ENCODE data around the gene TAOK3.

Gene TAOK3

GRCh38 chr12:118361092-118361404 lies 11.7 kb downstream of the TAOK3 start:
- H3K4me3 ChIP-seq (ENCODE audit: low read length), result no peak overlapping the region
- H2AFZ ChIP-seq (ENCODE audit: low read depth, low read length), result no peak overlapping the region
- TF ChIP-seq EZH2phosphoT487 (IDR thresholded peaks at IDR 0.05; ENCODE audit: low read depth) (no peak), CTCF (IDR thresholded peaks at IDR 0.05; ENCODE audit: low read depth, low read length) (no peak)
- peaks cover 27% of the 10 kb centered on the region for H3K79me2 ChIP-seq (ENCODE audit: low read length)
- H3K9ac ChIP-seq (ENCODE audit: low read length), result no peak overlapping the region
- peaks cover 29% of the 10 kb centered on the region for H3K4me1 ChIP-seq (ENCODE audit: low read length)
- H3K27me3 ChIP-seq (ENCODE audit: low read depth, low read length), result no peaks in the 10 kb centered on the region
- no peaks in the 10 kb centered on the region for H4K20me1 ChIP-seq (ENCODE audit: insufficient read depth, low read length)
- H3K4me2 ChIP-seq (ENCODE audit: low read length), result no peak overlapping the region
- no peak overlapping the region for H3K27ac ChIP-seq (ENCODE audit: low read length)
- H3K9me3 ChIP-seq (ENCODE audit: insufficient read depth, low read length), result no peaks in the 10 kb centered on the region
- no peaks in the 10 kb centered on the region for H3K36me3 ChIP-seq (replicated peaks; ENCODE audit: low read depth, low read length)

GRCh38 chr12:118359541-118359915 lies 13.2 kb downstream of the TAOK3 start:
- H4K20me1 ChIP-seq (ENCODE audit: insufficient read depth, low read length), result no peaks in the 10 kb centered on the region
- H3K36me3 ChIP-seq (replicated peaks; ENCODE audit: low read depth, low read length), result peaks cover 10% of the 10 kb centered on the region
- H3K9me3 ChIP-seq (ENCODE audit: insufficient read depth, low read length), result no peaks in the 10 kb centered on the region
- TF ChIP-seq CTCF (IDR thresholded peaks at IDR 0.05; ENCODE audit: low read depth, low read length) (no peak), EZH2phosphoT487 (IDR thresholded peaks at IDR 0.05; ENCODE audit: low read depth) (no peak)
- peaks cover 37% of the 10 kb centered on the region for H3K79me2 ChIP-seq (ENCODE audit: low read length)
- peaks cover 29% of the 10 kb centered on the region for H3K4me1 ChIP-seq (ENCODE audit: low read length)
- H3K9ac ChIP-seq (ENCODE audit: low read length), result peak overlapping the region; percentile 83
- H2AFZ ChIP-seq (ENCODE audit: low read depth, low read length), result peak overlapping the region; percentile 74
- H3K27ac ChIP-seq (ENCODE audit: low read length), result peak overlapping the region; percentile 62
- H3K4me2 ChIP-seq (ENCODE audit: low read length), result peak overlapping the region; percentile 71
- H3K4me3 ChIP-seq (ENCODE audit: low read length), result peak overlapping the region; percentile 77
- no peaks in the 10 kb centered on the region for H3K27me3 ChIP-seq (ENCODE audit: low read depth, low read length)

GRCh38 chr12:118358612-118359540 lies 13.8 kb downstream of the TAOK3 start:
- H4K20me1 ChIP-seq (ENCODE audit: insufficient read depth, low read length), result no peaks in the 10 kb centered on the region
- H3K27ac ChIP-seq (ENCODE audit: low read length), result peak overlapping the region; percentile 62
- peak overlapping the region; percentile 71 for H3K4me2 ChIP-seq (ENCODE audit: low read length)
- no peaks in the 10 kb centered on the region for H3K9me3 ChIP-seq (ENCODE audit: insufficient read depth, low read length)
- H3K36me3 ChIP-seq (replicated peaks; ENCODE audit: low read depth, low read length), result peaks cover 14% of the 10 kb centered on the region
- H3K4me3 ChIP-seq (ENCODE audit: low read length), result peak overlapping the region; percentile 77
- H3K79me2 ChIP-seq (ENCODE audit: low read length), result peaks cover 40% of the 10 kb centered on the region
- H3K4me1 ChIP-seq (ENCODE audit: low read length), result peaks cover 29% of the 10 kb centered on the region
- no peaks in the 10 kb centered on the region for H3K27me3 ChIP-seq (ENCODE audit: low read depth, low read length)
- peak overlapping the region; percentile 83 for H3K9ac ChIP-seq (ENCODE audit: low read length)
- H2AFZ ChIP-seq (ENCODE audit: low read depth, low read length), result peak overlapping the region; percentile 74
- no peak for TF ChIP-seq CTCF (IDR thresholded peaks at IDR 0.05; ENCODE audit: low read depth, low read length)
- TF ChIP-seq EZH2phosphoT487 (IDR thresholded peaks at IDR 0.05; ENCODE audit: low read depth), result no peak

- peak overlapping the region; percentile 71 for H3K4me2 ChIP-seq (ENCODE audit: low read length)
- H3K9me3 ChIP-seq (ENCODE audit: insufficient read depth, low read length), result no peaks in the 10 kb centered on the region
- peaks cover 29% of the 10 kb centered on the region for H3K4me1 ChIP-seq (ENCODE audit: low read length)
- peak overlapping the region; percentile 83 for H3K9ac ChIP-seq (ENCODE audit: low read length)
- TF ChIP-seq CTCF (IDR thresholded peaks at IDR 0.05; ENCODE audit: low read depth, low read length), result no peak
- no peak for TF ChIP-seq EZH2phosphoT487 (IDR thresholded peaks at IDR 0.05; ENCODE audit: low read depth)
- peaks cover 18% of the 10 kb centered on the region for H3K36me3 ChIP-seq (replicated peaks; ENCODE audit: low read depth, low read length)
- H4K20me1 ChIP-seq (ENCODE audit: insufficient read depth, low read length), result no peaks in the 10 kb centered on the region
- H3K27me3 ChIP-seq (ENCODE audit: low read depth, low read length), result no peaks in the 10 kb centered on the region
- H2AFZ ChIP-seq (ENCODE audit: low read depth, low read length), result no peak overlapping the region
- H3K79me2 ChIP-seq (ENCODE audit: low read length), result peaks cover 46% of the 10 kb centered on the region
- peak overlapping the region; percentile 77 for H3K4me3 ChIP-seq (ENCODE audit: low read length)
- peak overlapping the region; percentile 62; the same call in 1 of the 2 replicates for H3K27ac ChIP-seq (ENCODE audit: low read length)
These were observed 14.7 kb downstream of the TAOK3 start for GRCh38 chr12:118358008-118358359.
